SK-MEL-5 (cell line): ENCODE results near the gene MYEOV. TPM values are rescaled to one million over a fixed set of nuclear protein-coding genes. Genes with fewer than 3 reads are reported as not detected.
A peak's percentile ranks its signal among the peaks of the same experiment; 100 is the strongest.

ENCODE experiments used
- DNase-seq: peaks from one replicate; pipeline ENCODE4 v3.0.0-alpha.2; 2016; ENCODE audit warnings: low read depth, low spot score
- in situ Hi-C: cut with HindIII; loops from 2 replicates; pipeline ENCODE4 v1.10.0; 2016; ENCODE audit warnings: low sequenced_read_pairs, high pct_unique_total_duplicates, low pct_unique_long_range_greater_than_20kb
- polyA plus RNA-seq, 2 experiments: library from polyadenylated mRNA; depleted of rRNA; stranded (reverse); fragments of >200 nt; gene quantifications; 2 replicates each; pipeline ENCODE4 v1.2.3, GENCODE V29; 2015
- total RNA-seq: library from RNA; depleted of rRNA; stranded (reverse); fragments of >200 nt; shearing (Covaris generic); gene quantifications from 2 replicates; pipeline ENCODE4 v1.2.3, GENCODE V29; 2014; rRNA removed

MYEOV gene
- total RNA-seq, result 0.11 TPM in 1 of 2 replicates, not detected in the other
- 0.94 and 1.2 TPM in 2 replicates for polyA plus RNA-seq (2015; cell fraction: cytosol; rRNA removed)
- 0.49 and 1.1 TPM in 2 replicates for polyA plus RNA-seq (2015; cell fraction: nucleus; rRNA removed)

DNA sequence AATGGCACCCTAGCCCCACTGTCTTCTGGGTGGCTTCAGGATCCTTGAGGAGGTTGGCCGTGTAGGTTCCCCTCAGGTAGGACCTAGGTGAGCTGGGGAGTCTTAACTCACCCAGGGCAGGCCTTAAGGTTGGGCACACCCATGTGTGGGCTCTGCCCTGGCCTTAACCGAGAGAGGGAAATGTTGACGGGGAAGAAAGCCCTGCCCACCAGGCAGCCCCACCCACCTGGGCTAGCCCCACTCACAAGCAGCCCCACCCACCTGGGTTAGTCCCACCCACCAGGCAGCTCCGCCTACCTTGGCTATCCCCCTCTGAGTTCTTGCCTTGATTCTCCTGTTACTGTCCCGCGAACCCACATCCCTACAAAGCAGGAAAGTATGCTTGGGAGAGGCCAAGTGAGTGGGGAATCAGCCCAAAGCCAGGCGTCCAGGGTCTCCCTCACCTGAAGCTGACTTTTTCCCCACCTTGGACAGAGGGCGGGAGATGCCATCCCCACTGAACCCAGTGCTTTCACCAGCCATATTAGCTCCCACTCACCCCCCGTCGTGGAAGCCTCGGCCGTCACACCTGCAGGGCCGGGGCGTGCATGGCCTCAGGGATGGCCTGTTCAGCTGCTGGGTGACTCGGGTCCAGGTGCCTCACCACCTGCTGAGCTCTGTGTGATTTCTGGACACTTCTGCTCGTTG, at the start of gene MYEOV:
Gene MYEOV (plus strand): TSS at position 337 of the 687 bp plus-strand sequence. CDS start 1,200 bp downstream, outside the sequence.
- in situ Hi-C loops, result no loop called here
- DNase-seq, result peak; percentile 90

DNA sequence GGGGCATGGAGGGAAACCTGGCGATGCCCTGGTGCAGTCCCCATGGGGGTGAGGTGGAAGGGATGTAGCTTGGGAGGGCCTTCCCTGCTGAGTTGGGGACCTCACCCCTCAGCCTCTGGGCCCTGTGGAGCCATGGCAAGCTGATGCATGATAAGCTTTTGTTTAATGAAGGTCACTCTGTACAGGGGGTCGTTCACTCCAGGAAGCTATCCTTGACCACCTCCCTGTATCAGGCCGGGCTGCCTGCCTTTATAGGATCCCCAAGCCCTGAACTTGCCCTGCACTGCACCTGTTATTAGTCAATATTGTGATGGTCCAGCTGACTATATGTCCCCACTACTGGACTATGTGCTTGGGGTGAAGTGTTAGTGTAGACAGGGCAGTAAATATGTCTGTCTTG, 49.7 kb upstream of the MYEOV start:
- DNase-seq, result no peak
- in situ Hi-C loops, result loop anchor here (25.0 kb wide), 1 partner anchor 418 kb away; no protein-coding TSS in a partner anchor

DNA sequence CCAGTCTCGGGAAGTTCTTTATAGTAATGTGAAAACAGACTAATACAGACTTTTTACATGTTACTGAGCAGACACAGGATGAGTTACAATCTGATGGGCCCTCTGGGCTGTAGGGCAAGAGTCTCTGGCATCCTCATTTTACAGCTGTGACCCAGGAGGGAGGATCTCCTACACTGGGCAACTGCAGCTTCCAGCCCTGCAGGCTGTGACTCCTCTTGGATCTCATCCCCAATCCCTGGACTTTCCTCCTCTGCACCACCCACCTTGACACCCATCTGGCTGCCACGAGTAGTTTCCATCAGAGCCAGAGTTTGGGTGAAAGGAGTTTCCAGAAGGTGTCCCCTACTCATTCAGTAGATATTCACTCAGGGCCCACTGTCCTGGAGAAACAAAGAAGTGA, 48.9 kb upstream of the MYEOV start:
- in situ Hi-C loops, result loop anchor here (25.0 kb wide), 1 partner anchor 417 kb away; no protein-coding TSS in a partner anchor
- no peak for DNase-seq

DNA sequence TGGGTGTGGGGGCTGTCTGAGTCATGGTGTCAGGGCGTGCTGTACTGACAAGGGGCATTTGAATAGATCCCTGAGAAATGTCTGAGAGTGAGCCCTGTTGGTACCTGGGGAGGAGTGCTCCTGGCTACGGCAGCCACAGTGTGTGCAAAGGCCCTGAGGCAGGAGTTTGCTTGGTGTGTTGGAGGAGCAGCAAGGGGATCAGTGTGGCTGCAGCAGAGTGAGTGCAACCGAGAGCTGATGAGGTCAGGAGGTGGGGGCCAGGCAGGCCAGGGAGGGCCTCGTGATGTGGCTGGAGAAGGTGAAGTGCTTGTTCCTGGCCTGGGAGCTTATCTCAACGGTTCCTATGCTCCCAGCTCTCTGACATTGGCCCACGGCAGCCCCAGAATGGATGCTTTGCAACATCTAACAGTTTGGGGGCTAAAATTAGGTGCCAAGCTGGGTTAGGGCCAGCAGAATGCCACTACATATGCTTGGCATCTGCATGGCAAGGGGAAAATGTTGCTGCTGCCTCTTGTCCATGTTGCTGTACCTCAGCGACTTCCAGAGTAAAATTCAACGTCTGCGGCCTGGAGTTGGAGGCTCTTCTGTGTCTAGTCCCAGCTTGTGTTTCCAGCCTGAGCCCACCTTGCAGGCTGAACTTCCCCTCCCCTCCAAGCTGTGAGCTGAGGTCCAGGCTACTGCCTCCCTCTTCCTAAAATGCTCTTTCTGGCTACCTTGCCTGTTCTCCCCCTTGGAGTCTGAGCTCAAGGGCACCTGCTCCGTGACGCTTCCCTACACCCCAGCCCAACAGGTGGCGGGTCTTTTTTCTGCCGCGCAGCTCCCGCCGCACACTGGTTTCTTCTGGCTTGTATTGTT, 48.2 kb upstream of the MYEOV start:
- in situ Hi-C loops, result loop anchor here (25.0 kb wide), 1 partner anchor 417 kb away; no protein-coding TSS in a partner anchor
- no peak for DNase-seq

DNA sequence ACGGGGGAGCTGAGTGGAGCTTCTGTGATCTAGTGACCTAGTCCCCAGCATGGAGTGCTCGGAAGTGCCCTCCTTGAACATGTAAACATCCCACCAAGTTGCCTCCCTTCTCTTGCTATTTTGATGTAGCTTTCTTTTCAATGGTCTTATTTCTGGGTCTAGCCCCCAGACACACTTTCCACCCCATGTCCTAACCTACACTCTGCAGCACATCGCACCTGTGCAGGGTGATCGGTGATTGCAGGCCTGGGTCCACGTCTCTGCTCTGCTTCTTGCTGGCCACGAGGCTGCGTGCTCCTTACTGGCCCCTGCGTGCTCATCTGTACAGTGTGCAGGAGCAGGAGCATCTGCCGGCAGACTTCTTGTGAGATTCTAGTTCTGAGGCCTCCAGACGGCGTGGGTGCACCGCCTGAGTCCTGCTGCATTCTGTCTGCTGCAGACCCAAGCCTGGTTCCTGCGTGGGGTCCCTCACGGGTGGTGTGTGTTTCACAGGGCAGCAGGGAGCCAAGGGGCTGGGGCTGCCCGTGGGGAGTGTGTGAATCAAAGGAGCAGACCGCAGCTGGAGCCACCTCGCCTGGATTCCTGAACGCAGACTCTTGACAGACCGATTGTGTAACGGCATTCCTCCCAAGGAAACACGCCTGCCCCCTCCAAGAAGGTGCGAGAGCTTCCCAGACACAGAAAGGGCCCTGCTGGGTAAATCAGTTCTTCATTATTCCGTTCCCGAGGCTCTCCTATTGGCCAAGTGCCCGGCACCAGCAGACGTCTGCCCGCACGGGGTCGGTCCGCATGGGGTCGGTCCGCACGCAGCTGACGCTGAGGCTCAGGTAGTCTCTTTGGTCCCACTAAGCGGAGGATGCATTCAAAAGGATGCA, 44.4 kb upstream of the MYEOV start:
- DNase-seq, result no peak
- in situ Hi-C loops, result loop anchor here (25.0 kb wide), 1 partner anchor 413 kb away; no protein-coding TSS in a partner anchor

DNA sequence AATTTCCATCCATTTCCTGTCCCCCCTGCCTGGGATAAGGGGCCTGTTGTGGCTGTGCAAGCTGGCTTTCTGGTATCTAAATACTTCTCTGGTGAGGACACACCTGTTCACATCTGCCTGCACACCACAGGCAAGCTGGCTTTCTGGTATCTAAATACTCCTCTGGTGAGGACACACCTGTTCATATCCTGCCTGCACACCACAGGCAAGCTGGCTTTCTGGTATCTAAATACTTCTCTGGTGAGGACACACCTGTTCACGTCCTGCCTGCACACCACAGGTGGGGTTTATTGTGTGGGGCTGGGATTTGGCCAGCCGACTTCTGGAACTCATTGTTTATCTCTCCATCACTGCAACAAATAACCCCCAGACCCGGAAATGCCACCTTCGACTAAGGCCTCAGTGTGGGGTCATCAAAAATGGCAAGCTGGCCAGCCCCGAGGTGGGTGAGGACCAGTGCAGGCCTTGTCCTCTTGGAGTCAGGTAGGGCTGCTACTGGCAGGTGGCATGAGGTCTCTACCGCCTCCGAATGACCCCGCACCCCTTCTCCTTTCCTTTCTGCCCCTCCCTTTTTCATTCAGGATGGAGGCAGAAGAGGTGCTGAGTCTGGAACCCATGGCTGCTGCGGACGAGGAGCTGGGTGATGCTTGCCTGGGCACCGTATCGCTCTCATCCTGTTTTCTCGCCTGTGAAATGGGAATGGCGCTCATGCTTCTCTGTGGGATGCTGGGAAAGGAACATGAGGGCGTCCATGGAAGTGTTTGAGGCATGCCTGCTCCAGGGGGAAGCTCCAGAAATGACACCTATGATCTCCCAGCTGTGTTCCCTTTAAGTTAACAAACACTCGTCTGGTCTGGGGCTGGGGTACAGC, 43.5 kb upstream of the MYEOV start:
- in situ Hi-C loops, result no loop called here
- DNase-seq, result no peak

DNA sequence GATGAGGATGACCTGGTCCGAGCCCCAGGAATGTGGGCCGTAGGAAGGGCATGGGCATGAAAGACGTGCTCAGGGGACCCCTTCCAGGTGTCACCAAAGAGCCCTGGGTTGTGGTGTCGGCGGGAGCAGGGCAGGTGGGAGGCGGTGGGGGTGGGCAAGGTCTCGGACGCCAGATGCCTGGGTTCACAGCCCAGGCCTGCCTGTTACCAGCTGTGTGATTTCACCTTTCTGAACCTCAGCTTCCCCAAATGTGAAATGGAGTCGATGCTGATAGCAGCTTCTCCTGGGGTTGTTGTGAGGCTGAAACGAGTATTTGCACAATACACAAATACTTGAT, 42.9 kb upstream of the MYEOV start:
- in situ Hi-C loops, result no loop called here
- no peak for DNase-seq

DNA sequence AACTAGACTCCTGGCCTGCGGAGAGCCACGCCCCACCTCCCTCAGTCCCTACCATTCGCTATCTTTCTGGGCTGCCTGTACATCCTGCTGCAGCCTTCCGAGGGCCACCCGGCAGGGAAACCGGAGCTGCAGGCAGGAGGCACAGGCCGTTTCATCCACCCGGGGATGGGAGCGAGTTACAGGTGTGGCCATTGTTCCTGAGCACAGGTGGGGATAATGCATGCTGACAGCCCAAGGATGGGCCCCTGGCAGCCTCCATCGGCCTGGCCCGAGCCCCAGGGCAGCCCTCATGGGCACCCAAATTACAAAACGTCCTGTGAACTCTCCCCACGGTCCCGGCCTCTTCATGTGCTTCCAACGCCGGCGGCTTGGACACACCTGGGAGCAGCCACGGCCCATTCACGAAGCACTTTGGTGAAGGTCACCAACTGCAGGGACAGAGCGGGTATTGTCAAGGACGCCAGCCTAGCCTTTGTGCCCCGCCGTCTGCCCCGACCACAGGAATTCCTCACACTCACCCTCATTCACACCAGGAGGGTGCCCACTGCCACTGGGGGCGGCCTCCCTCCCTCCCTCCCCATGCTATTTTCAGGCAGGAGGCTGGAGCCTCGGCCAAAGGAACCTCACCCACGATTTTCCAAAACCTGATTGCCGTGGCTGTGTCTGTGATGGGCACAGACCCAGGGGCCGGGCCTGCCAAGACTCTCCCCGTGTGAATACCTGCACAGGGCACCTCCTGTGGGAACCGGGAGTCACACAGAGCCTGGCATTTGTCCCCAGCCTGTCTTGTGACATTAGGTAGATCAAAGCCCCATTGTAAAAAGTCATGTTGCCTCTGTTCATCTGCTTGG, 42.1 kb upstream of the MYEOV start:
- in situ Hi-C loops, result no loop called here
- DNase-seq, result no peak

DNA sequence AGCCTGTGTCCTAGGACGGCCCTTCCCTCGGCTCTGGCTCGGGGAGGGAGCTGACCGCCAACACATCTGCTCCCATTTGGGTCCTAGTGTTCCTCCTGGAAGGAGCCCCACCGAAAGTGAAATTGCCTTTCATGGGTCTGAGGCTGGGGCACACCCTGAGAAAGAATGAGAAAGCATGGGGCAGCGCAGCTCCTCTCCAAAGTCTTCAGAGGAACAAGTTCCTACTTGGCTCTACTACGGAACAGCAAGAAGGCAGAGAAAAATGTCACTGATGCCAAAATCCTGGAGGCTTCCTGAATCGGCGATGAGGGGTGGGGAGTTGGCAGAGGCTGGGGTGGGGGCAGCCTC, 41.5 kb upstream of the MYEOV start:
- in situ Hi-C loops, result no loop called here
- no peak for DNase-seq

DNA sequence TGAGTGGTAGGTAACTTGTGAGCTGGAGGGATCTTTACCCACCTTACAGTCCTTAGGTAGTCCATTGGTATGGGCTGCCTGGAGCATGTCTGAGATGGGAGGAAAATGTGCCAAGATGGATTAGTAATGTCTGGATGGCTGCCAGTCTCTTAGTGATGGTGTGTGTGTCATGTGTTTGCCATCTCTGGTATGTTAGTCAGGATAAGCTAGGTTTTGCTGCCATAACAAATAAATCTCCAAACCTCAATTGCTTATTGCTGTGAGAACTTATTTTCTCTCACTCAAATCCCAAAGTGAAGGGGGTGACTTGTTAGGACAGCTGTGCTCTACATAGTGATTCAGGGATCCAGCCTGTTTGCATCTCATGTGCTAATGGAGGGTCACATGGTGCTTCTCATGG, 40.9 kb upstream of the MYEOV start:
- peak; percentile 37 for DNase-seq
- in situ Hi-C loops, result no loop called here

DNA sequence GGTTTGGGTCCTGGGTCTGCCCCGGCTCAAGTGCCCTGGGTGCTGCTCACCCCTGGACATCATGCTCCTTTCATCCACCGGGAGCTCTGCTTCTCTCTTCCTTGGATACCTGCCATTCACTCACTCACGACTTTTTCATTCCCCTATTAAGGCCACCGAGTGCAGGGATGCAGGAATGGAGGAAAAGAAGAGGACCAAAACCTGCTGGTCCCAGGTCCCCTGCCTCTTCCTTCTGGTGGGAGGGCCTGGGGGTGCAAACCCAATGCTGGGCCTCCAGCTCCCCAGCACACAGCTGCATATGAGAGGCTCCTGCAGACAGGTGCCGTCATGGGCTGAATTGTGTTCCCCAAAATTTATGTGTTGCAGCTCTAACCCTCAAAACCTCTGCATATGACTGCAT, 36.8 kb upstream of the MYEOV start:
- in situ Hi-C loops, result no loop called here

DNA sequence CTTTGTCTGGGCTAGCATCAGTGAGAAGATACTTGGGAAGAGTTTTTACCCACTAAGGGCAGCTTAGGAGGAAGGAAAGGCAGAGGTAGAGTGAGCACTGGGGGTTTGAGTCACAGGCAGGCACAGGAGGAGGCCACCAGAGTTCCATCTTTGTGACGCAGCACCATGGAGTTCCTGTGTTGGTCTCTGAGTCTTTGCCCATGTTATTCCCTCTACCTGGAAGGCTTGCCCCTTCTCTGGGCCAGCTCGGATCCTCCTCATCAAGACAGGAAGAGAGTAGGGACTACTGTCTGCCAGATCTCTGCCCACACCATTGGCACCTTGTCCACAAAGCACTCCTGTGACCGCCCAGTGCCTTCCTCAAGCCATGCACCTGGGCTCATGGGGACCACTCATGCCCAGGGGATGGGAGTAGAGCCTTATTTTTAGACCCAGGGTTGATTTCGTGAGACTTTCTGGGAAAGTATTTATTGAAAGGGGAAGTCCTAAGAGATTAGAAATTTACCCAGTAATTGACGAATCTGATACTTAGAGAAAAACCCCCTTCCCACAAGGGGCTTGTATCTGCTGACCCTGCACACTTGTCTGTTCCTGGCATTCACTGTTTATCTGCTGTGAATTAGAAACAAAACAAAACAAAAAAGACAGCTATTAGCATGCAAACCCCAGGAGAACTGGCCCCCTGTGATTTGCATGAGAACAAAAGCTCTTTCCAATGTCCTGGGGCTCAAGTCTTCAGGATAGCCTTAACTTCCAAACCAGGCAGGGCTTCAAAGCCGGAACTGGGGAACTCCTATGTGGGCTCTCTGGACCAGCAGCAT, 35.9 kb upstream of the MYEOV start:
- no peak for DNase-seq
- in situ Hi-C loops, result no loop called here

More for the DNA sequence above, 36.8 kb upstream of the MYEOV start:
- no peak for DNase-seq

DNA sequence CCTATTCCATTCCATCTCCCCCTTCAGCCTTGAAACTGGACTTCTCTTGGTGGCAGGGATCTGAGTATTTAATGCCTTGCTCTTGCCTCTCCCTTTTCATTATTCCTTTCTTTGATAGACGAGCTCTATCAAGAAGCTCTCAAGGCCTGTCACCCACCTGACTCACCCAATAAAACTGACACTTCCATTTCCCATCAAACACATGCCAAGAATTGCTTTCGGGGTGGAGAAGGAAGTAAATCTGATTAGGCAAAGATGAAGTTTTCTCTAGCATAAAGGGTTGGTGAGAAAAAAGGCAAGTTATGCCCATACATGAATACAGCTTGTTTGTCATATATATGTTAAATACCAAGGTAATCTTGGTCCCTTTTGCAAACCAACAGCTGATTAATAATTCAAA, 34.9 kb upstream of the MYEOV start:
- in situ Hi-C loops, result no loop called here
- no peak for DNase-seq

DNA sequence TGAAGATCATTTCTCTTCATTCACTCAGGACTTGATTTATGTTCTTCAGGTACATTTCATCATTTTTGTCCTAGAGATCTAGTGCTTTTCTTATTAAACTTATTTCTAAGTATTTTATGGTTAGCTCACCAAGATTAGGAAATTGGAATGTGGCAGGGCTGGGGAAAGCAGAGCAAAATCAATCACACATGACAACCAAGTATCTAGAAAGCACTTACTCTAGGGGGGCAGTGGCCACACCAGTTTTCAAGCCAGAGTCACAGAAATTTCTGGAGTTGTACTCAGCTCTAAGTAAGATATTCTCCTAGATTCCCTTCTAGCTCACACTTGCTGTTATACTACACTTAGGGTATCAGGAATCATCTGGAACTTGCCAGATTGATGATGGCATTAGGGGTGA, 33.3 kb upstream of the MYEOV start:
- DNase-seq, result no peak
- in situ Hi-C loops, result no loop called here

DNA sequence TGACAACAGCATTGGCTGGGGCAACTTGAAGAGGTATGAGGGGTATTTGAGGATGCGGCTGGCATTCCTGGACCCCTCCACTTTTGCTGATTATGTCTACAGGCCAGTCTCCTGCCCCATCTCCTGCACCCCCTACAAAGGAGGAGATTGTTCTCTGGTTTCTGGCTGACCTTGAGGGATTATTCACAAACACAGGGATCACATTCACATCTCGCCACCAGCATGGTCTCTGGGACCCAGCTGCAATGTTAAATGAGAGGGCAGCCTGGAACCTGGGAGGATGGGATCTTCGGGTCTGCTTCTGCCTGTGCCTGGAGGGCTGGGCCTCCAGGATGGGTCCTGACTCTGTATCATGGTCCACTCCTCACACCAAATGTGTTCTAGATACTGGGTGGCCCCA, 32.8 kb upstream of the MYEOV start:
- in situ Hi-C loops, result no loop called here
- DNase-seq, result no peak
